Activated T-cell treated with anti-CD3 and anti-CD28 coated beads, Interleukin-2, amount 50 U/mL, for 48 hours (primary cell): ENCODE results near the gene FANCM.

Source experiments
- DNase-seq, 2 experiments: peaks; one replicate each; pipeline ENCODE4 v3.0.0-alpha.2; 2020

The FANCM gene

GRCh38 chr14:45238988-45239387, 103.3 kb downstream of the FANCM start:
- no peak for DNase-seq

GRCh38 chr14:45242706-45243105, 107.0 kb downstream of the FANCM start:
- DNase-seq = no peak

- no peak for DNase-seq
Measured at GRCh38 chr14:45246151-45246550, 110.4 kb downstream of the FANCM start.

- no peak for DNase-seq
Measured at GRCh38 chr14:45246691-45247090, 111.0 kb downstream of the FANCM start.

- no peak for DNase-seq
Measured at GRCh38 chr14:45247427-45247826, 111.7 kb downstream of the FANCM start.

- no peak for DNase-seq
Measured at GRCh38 chr14:45249856-45250575, 114.3 kb downstream of the FANCM start.
